ENCODE measurements around the gene RTN1.

Gene RTN1

GRCh38 chr14:59905188-59905587, 34.6 kb upstream of the RTN1 start:
- no peak for DNase-seq (ENCODE audit: low spot score)
- no peak for TF ChIP-seq CTCF (IDR thresholded peaks at IDR 0.05; ENCODE audit: extremely low read depth, missing control alignments)

GRCh38 chr14:59904184-59904583, 33.6 kb upstream of the RTN1 start:
- no peak for TF ChIP-seq CTCF (IDR thresholded peaks at IDR 0.05; ENCODE audit: extremely low read depth, missing control alignments)
- no peak for DNase-seq (ENCODE audit: low spot score)

GRCh38 chr14:59900556-59900955, 30.0 kb upstream of the RTN1 start:
- DNase-seq (ENCODE audit: low spot score) = no peak
- no peak for TF ChIP-seq CTCF (IDR thresholded peaks at IDR 0.05; ENCODE audit: extremely low read depth, missing control alignments)

- TF ChIP-seq CTCF (IDR thresholded peaks at IDR 0.05; ENCODE audit: extremely low read depth, missing control alignments) = peak; percentile 15
- DNase-seq (ENCODE audit: low spot score) = no peak
These were observed 27.3 kb upstream of the RTN1 start for GRCh38 chr14:59897757-59898383.

- no peak for TF ChIP-seq CTCF (IDR thresholded peaks at IDR 0.05; ENCODE audit: extremely low read depth, missing control alignments)
- no peak for DNase-seq (ENCODE audit: low spot score)
These were observed 25.1 kb upstream of the RTN1 start for GRCh38 chr14:59895721-59896120.

DNA sequence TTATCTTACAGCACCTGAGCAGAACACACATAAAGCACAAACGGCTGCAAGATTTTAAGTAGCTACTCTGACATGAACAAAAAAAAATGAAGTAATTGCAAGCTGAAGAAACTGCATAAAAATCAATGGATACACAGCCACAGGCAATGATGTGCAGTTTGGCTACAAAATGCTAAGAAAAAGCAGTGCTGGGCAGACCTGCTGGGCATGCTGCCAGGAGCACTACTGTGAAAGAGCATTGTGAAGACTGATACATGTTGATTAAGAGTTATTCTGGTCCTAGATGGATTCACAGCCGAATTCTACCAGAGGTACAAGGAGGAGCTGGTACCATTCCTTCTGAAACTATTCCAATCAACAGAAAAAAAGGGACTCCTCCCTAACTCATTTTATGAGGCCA, 20.1 kb upstream of the RTN1 start:
- DNase-seq (ENCODE audit: low spot score) = no peak
- no peak for TF ChIP-seq CTCF (IDR thresholded peaks at IDR 0.05; ENCODE audit: extremely low read depth, missing control alignments)

GRCh38 chr14:59882957-59883356, 12.4 kb upstream of the RTN1 start:
- no peak for DNase-seq (ENCODE audit: low spot score)

More at GRCh38 chr14:59882957-59883356, 12.4 kb upstream of the RTN1 start:
- no peak for TF ChIP-seq CTCF (IDR thresholded peaks at IDR 0.05; ENCODE audit: extremely low read depth, missing control alignments)
